ENCODE data around the gene KNDC1. TPM values are rescaled to one million over a fixed set of nuclear protein-coding genes. Genes with fewer than 3 reads are reported as not detected.
"Not testable (repeated sequence)": the region's sequence is repeated elsewhere in the genome, so short reads cannot be mapped to it uniquely, and the experiment has no call there.

Gene KNDC1, protein sequence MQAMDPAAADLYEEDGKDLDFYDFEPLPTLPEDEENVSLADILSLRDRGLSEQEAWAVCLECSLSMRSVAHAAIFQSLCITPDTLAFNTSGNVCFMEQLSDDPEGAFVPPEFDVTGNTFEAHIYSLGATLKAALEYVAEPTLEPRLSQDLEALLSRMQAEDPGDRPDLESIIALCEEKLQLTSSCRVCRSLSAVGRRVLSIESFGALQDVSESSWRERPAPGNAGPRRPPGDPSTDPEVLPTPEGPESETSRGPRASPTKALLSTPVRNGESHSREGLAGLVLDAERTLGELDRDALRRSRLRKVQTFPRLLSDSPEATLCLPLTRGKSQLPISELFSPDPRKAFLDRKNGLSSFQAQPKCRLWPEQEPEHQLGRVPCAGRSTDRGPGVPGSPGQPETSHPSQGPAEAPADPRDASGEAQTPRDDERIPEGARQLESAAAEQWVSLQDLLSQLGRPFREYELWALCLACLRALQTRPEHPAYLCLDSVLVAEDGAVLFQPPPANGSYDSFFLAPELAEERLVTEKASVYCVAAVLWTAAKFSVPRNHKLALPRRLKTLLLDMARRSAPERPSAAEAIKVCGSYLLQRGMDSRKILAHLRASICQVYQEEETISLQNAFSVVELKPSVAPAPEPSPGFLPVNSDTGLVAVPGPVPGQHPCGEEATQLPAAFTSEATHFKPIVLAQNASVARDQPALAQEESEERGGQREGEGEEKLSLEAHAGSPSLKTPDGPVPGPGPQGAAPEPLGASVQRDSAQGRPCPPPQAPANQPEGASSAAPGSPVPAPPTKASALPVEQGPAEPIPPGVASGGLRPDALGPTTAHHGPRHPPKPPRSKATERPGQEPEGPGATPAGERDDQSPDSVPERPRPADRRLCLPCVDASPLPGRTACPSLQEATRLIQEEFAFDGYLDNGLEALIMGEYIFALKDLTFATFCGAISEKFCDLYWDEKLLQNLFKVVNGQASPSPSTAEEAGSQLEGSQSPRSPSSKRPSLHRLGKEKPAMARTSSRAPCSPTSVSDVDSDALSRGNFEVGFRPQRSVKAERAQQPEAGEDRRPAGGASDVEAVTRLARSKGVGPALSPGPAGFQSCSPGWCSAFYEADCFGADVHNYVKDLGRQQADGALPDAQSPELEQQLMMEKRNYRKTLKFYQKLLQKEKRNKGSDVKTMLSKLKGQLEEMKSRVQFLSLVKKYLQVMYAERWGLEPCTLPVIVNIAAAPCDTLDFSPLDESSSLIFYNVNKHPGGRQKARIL (N-terminal part only)
- 0.34 and 0.45 TPM in 2 replicates for total RNA-seq (2014; rRNA removed; shearing (Covaris generic))
- 0.89 and 0.90 TPM in 2 replicates for polyA plus RNA-seq (2015; cell fraction: cytosol; rRNA removed)
- polyA plus RNA-seq (2015; cell fraction: nucleus; rRNA removed) = 5.4 and 17.5 TPM in 2 replicates

DNA sequence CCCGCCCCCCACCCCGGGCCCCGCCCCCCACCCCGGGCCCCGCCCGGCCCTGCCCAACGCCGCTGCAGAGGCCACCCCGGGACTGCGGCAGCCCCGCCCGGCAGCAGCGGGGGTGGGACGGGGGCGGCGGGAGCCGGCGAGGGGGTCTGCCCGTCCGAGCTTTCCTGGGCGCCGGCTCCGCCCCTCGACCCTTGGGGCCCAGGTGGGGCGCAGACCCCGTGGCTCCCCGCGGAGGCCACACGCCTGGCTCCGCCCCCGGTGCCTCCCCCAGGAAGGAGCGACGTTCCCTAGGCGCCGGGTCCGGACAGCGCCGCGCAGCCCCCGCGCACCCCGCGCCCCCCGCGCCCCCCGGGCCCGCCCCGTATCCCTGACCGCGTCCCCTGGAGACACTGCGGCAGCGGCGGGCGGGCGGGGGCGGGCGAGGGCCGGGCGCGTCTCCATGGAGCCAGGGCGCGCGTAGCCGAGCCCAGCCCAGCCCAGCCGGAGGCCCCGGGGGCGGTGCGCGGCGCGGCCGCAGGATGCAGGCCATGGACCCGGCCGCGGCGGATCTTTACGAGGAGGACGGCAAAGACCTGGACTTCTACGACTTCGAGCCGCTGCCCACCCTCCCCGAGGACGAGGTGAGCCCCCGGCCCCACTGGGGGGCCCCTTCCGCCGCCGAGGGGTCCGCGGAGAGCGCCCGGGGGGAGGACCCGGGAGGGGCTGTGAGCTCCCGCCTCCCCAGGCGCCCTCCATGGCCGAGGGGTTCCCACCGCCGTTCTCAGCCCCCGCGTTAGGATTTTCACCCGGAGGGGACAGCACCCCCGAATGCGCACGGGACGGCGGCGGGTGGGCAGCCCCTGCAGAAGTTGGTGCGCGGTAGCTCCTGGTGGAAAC, at the start of gene KNDC1:
Gene KNDC1, plus strand, starts transcription at position 270 of the 876 bp plus-strand sequence. Its CDS starts 249 bp downstream, at position 519.
- in situ Hi-C loops (cut with HindIII; ENCODE audit: low pct_unique_long_range_greater_than_20kb, low sequenced_read_pairs) = no loop called here
- peak; percentile 22 for DNase-seq (ENCODE audit: low read depth, low spot score)

DNA sequence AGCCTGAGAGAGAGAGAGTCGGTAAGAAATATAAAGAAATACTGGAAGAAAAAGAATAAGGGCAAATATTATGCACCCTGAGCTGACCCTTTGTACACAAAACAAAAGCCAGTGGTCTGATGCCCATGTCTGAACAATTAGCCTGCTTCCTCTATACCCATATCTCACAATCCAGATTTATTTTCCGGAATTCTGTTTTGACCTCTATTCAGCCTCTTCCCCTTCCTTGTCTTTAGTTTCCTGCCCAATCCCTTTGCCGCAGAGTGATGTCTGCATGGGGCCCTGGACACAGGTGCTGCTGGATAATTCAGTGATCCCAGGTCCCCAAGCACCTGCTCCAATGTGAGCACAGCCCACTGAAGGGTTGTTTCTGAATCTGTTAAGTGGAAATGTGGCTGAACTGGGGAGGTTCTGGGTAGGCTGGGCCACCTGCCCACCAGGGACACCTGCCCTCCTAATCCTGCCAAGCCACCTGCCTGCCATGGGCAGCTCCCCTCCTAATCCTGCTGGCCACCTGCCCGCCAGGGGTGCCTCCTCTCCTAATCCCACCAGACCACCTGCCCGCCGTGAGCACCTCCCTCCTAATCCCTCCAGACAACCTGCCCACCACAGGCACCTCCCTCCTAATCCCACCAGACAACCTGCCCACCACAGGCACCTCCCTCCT, 49.3 kb upstream of the KNDC1 start:
- DNase-seq (ENCODE audit: low read depth, low spot score) = no peak
- in situ Hi-C loops (cut with HindIII; ENCODE audit: low pct_unique_long_range_greater_than_20kb, low sequenced_read_pairs) = no loop called here

DNA sequence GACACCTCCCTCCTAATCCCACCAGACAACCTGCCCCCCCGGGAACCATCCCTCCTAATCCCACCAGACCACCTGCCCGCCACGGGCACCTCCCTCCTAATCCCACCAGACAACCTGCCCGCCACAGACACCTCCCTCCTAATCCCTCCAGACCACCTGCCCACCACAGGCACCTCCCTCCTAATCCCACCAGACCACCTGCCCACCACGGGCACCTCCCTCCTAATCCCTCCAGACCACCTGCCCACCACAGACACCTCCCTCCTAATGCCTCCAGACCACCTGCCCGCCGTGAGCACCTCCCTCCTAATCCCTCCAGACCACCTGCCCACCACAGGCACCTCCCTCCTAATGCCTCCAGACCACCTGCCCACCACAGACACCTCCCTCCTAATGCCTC, 48.4 kb upstream of the KNDC1 start:
- DNase-seq (ENCODE audit: low read depth, low spot score); in situ Hi-C loops (cut with HindIII; ENCODE audit: low pct_unique_long_range_greater_than_20kb, low sequenced_read_pairs): not testable (repeated sequence)

DNA sequence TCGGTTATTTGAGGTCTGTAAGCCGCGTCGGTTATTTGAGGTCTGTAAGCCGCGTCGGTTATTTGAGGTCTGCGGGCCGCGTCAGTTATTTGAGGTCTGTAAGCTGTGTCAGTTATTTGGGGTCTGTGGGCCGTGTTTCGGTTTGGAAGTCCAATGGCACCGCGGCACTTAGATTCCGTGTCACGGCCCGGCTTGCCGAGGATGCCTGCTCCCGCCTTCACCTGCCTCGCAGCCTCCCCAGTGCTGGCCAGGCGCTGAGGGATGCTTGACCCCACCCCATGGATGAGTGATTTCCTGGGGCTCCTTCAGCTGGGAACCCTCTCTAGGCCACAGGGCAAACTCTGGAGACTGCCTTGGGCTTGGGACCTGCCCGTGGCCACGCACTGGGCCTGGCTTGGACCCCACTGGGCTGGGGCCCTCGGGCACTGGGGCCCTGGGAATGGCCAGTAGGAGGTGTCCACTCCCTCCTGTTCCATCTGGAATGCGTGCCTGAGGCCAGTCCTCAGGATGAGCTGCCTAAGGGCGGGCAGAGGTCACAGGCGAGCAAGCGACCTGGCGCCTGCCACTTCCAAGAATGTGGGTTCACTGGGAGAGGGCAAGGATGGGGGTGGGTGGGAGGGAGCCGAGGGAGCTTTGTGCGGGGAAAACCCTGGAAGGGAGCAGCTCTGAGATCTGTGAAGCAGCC, 46.7 kb upstream of the KNDC1 start:
- in situ Hi-C loops (cut with HindIII; ENCODE audit: low pct_unique_long_range_greater_than_20kb, low sequenced_read_pairs) = no loop called here

DNA sequence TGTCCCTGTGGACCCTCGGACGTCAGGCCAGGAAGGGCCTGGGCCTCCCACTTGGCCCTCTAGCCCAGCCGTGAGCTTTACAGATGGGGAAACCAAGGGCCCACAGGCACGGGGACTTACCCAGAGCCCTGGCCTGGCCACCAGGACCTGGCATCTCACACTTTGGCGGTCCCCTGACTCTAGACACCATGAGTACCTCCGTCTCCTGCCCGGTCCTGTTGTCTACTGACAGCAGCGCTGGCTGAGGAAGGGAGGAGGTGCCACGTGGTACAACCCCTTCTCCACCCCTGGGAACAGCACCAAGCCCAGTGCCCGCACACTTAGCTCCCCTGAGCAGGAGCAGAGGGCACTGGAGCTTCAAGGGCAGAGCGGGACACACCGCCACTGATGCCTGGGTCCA, 46.2 kb upstream of the KNDC1 start:
- in situ Hi-C loops (cut with HindIII; ENCODE audit: low pct_unique_long_range_greater_than_20kb, low sequenced_read_pairs) = no loop called here
- DNase-seq (ENCODE audit: low read depth, low spot score) = no peak

More for the DNA sequence above, 46.7 kb upstream of the KNDC1 start:
- DNase-seq (ENCODE audit: low read depth, low spot score) = no peak

DNA sequence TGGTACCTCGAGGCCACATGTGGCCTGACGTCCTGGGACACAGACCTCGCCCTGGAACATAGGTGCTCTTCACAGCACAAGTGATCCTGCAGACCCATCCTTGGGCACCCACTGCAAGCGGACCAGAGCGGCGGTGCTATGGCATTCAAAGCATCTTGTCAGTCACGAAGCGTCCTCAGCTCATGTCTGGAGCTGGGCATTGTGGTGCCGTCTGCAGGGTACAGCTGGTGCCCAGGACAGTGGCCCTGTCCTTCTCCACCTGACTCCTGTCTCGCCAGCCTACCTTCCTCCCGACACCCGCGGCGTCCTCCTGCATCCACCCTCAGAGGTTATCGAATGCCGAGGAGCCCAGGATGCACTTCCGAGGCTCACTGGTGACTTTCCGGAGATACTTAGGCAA, 45.8 kb upstream of the KNDC1 start:
- in situ Hi-C loops (cut with HindIII; ENCODE audit: low pct_unique_long_range_greater_than_20kb, low sequenced_read_pairs) = no loop called here
- DNase-seq (ENCODE audit: low read depth, low spot score) = no peak

DNA sequence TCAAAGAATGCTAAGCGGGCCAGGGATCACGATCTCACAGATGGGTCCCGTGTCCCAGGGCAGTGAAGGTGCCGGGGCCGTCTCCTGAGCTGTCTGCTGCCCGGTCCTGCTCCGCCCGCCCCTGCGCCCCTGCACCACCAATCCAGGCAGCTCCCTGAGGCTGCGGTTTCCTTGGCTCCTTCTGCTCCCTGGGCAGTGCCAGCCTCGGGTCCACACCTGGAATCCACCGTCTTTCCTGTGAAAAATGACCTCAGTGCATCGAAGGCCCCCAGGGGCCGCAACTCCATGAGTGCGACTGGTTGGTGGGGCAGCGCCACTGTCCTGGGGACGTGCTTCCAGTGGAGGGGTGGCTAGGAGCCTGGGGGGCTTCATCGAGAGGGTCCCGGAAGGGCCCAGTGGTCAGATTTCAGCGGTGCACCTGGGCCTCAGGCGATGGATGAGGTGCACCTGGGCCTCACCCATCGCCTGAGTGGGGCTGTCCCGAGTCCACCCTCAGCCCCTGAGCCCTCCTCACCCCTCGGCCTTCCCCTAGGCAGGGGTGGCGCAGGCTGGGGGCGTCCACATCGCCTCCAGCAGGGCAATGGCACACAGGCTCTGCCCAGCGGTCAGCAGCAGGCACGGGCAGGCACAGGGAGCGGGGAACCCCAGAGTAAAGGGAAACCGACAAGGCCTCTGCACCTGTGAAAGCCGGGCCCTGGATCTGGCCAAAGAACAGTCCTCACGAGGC, 45.1 kb upstream of the KNDC1 start:
- in situ Hi-C loops (cut with HindIII; ENCODE audit: low pct_unique_long_range_greater_than_20kb, low sequenced_read_pairs) = no loop called here
- no peak for DNase-seq (ENCODE audit: low read depth, low spot score)

DNA sequence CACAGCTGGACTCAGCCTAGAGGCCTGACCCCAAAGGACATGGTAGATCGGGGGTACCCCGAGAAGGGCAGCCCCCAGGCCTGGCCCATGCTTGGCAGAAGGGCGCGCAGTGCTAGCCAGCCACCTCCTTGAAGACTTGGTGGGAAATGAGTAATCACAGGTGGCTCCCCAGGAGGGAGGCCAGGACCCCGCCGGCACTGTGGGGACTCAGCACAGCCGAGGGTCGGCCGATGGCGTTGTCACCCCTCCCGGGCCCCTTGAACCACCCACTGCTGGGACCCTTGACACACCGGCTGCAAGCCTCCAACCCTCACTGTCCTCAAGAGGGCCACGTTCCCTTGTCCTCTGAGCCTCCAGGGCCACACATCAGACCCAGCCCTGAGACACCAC, 44.6 kb upstream of the KNDC1 start:
- in situ Hi-C loops (cut with HindIII; ENCODE audit: low pct_unique_long_range_greater_than_20kb, low sequenced_read_pairs) = no loop called here
- DNase-seq (ENCODE audit: low read depth, low spot score) = no peak

DNA sequence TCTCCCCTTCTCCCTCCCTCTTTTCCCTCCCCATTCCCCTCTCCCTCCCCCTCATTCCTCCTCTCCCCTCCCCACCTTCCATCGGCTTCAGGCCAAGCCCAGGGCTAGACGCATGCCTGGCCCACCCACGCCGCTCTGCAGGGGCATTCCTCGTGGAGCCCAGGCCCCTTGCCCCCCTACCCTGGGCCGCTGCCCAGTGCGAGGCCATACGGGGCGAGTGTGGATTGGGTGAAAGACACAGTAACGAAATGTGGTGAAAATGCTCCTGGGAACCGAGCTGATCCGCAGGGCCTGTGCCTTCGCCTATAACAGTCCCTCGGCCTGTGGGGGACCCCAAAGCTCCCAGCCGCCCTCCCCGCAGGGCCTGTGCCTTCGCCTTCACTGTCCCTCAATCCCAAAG, 44.0 kb upstream of the KNDC1 start:
- in situ Hi-C loops (cut with HindIII; ENCODE audit: low pct_unique_long_range_greater_than_20kb, low sequenced_read_pairs) = no loop called here

DNA sequence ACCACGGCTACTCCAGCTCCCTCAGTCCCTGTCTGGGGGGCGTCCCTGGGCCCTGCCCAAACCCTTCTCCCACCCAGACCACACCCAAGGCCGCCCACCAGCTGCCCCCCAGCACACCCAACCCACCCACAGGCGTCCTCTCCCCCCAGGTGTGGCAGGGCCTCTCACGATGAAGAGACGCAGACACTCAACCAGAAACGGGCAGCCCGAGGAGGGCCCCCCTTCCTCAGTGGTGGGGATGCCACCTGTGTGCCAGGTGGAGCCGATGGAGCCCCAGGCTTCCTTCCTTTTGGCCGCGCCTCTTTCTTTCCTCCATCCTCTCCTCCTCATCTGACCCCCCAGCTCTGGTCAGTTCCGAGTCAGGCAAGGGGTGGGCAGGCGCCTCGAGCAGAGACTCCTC, 43.6 kb upstream of the KNDC1 start:
- in situ Hi-C loops (cut with HindIII; ENCODE audit: low pct_unique_long_range_greater_than_20kb, low sequenced_read_pairs) = no loop called here
- no peak for DNase-seq (ENCODE audit: low read depth, low spot score)

More for the DNA sequence above, 44.0 kb upstream of the KNDC1 start:
- DNase-seq (ENCODE audit: low read depth, low spot score) = no peak

DNA sequence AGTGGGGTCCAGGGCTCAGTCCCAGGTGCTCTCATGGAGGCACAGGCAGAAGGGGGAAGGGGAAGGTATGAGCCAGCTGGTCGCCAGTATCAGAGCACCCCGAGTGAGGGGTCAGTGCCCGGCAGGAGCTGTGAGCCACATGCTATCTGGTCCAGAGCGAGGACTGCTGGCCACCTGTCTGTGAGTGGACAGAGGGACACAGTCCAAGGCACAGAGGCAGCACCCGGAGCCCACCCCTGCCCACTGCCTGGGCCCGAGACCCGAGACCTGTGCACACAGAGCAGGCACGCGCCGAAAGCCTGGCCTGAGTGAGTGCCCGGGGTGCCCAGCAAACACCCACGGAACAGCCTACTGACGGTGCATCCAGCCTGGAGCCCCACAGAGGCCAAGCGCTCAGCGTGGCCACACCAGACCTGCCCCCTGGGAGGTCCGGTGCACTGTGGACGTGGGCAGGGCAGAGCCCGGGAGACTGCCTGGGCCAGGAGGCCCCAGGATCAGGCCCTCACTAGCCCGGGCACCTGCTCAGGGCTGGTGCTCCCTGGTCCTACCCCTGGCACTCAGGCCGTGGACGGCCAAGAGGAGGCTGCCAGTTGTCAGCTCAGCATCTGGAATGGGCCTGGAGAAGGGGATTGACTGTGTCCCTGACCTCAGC, 42.9 kb upstream of the KNDC1 start:
- DNase-seq (ENCODE audit: low read depth, low spot score) = no peak
- in situ Hi-C loops (cut with HindIII; ENCODE audit: low pct_unique_long_range_greater_than_20kb, low sequenced_read_pairs) = no loop called here

DNA sequence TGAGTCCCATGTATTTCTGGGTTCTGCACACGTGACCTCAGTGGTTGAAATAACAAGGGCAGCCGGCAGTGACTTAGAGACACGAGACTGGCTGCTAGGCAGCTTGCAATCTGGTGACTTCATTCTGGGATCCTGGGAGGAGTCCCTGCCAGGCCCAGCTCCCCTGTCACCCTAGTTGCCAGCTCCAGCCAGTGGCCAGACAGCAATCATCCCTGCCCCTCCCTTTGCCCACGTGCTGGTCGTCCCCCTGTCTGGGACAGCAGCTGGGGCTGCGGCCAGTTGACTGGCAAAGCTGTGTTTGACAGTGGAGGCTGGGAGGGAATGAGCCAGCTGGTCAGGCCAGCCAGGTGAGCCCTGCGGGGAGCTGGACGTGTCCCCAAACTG, 42.3 kb upstream of the KNDC1 start:
- DNase-seq (ENCODE audit: low read depth, low spot score) = peak; percentile 25
- in situ Hi-C loops (cut with HindIII; ENCODE audit: low pct_unique_long_range_greater_than_20kb, low sequenced_read_pairs) = no loop called here

DNA sequence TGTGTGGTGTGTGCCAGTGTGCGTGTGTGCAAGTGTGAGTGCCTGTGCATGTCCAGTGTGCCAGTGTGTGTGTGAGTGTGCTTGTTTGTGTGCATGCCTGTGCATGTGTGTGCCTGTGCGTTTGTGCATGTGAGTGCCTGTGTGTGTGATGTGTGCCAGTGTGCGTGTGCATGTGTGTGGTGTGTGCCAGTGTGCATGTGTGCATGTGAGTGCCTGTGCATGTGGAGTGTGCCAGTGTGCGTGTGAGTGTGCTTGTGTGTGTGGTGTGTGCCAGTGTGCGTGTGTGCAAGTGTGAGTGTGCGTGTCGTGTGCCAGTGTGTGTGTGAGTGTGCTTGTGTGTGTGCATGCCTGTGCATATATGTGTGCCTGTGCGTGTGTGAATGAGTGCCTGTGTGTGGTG, 38.5 kb upstream of the KNDC1 start:
- no peak for DNase-seq (ENCODE audit: low read depth, low spot score)
- in situ Hi-C loops (cut with HindIII; ENCODE audit: low pct_unique_long_range_greater_than_20kb, low sequenced_read_pairs) = no loop called here

DNA sequence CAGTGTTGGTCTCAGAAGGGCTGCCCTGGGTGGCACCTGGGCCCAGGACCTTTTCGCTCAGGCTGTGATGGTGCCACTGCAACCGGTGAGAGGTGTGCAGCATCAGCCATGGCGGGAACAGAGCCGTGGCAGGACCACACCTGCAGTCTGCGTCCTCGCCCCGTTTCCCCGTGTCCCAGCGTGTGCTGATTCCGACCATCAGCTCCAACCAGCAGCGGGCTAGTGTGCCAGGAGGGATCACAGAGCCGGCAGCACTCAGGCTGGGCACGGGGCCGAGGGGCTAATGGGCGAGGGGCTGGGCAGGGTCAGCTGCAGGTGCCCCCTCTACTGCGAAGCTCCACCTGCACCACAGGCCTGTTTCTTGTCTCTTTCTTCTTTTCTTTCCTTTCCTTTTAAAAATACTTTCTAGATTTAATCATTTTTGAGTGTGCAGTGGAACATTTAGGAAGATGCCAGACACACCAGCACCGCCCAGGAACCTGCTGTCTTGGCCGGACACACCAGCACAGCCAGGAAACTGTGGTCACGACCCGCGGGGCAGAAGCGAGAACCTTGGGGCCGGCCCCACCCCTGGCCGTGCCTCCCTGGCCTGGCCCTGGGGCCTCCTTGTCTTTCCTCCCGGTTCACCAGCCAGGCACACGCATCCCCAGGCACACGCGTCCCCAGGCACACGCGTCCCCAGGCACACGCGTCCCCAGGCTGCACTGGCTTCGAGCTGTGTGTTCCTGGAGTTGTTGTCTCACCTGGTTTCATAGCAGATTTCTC, 37.7 kb upstream of the KNDC1 start:
- in situ Hi-C loops (cut with HindIII; ENCODE audit: low pct_unique_long_range_greater_than_20kb, low sequenced_read_pairs) = no loop called here

More for the DNA sequence above, 37.7 kb upstream of the KNDC1 start:
- no peak for DNase-seq (ENCODE audit: low read depth, low spot score)

All from SK-MEL-5 (cell line).